Karpas-422 (cell line): ENCODE data around the gene EDDM13. TPM values are rescaled to one million over a fixed set of nuclear protein-coding genes. Genes with fewer than 3 reads are reported as not detected.
"Not testable (repeated sequence)": the region's sequence is repeated elsewhere in the genome, so short reads cannot be mapped to it uniquely, and the experiment has no call there.

Source experiments
- DNase-seq: peaks from one replicate; pipeline ENCODE4 v3.0.0-alpha.2; 2015
- H2AFZ ChIP-seq: fragments of 200-600 bp; sonication (generic); 2 replicates; pipeline ENCODE4 v1.6.1; 2014; ENCODE audit warnings: antibody characterized with exemption, low read length, mixed read lengths
- H3K27ac ChIP-seq: fragments of 200-600 bp; sonication (generic); 2 replicates; pipeline ENCODE4 v1.5.1; 2014; ENCODE audit warnings: mild to moderate bottlenecking, low read length, moderate library complexity
- H3K27me3 ChIP-seq: fragments of 200-600 bp; sonication (generic); 2 replicates; pipeline ENCODE4 v1.6.1; 2014; ENCODE audit warnings: low read length, mixed read lengths
- H3K36me3 ChIP-seq: fragments of 200-600 bp; sonication (generic); 2 replicates; pipeline ENCODE4 v1.6.1; 2014; ENCODE audit warnings: low read length, mixed read lengths; ENCODE audit not compliant: insufficient read depth
- H3K4me1 ChIP-seq: fragments of 200-600 bp; sonication (generic); 2 replicates; pipeline ENCODE4 v1.6.1; 2014; ENCODE audit warnings: mild to moderate bottlenecking, low read length, mixed read lengths
- H3K4me2 ChIP-seq: fragments of 200-600 bp; sonication (generic); 2 replicates; pipeline ENCODE4 v1.6.1; 2014; ENCODE audit warnings: low read length, low read depth, mild to moderate bottlenecking; ENCODE audit not compliant: poor library complexity, severe bottlenecking
- H3K4me3 ChIP-seq: fragments of 200-600 bp; sonication (generic); 2 replicates; pipeline ENCODE4 v1.5.1; 2014; ENCODE audit warnings: mild to moderate bottlenecking, antibody characterized with exemption, low read length, mixed read lengths
- H3K79me2 ChIP-seq: fragments of 200-600 bp; sonication (generic); 2 replicates; pipeline ENCODE4 v1.6.1; 2014; ENCODE audit warnings: mild to moderate bottlenecking, low read length, mixed read lengths
- H3K9ac ChIP-seq: fragments of 200-600 bp; sonication (generic); 2 replicates; pipeline ENCODE4 v1.6.0; 2014; ENCODE audit warnings: low read length
- H3K9me2 ChIP-seq: fragments of 200-600 bp; sonication (generic), shearing (Covaris generic); replicated peaks from 2 replicates; pipeline ENCODE4 v1.6.0; 2014; ENCODE audit warnings: mild to moderate bottlenecking, low read length, moderate library complexity; ENCODE audit not compliant: insufficient read depth
- H3K9me3 ChIP-seq: fragments of 300-700, 200-600 bp; sonication (generic); 2 replicates; pipeline ENCODE4 v1.6.1; 2014; ENCODE audit warnings: low read length, mixed read lengths
- H4K20me1 ChIP-seq: fragments of 200-600 bp; sonication (generic); 2 replicates; pipeline ENCODE4 v1.6.1; 2014; ENCODE audit warnings: mild to moderate bottlenecking, antibody characterized with exemption, low read length, low read depth; ENCODE audit not compliant: insufficient read depth
- total RNA-seq: library from RNA; depleted of rRNA; stranded (reverse); fragments of >200 nt; shearing (Covaris generic); gene quantifications from 2 replicates; pipeline ENCODE4 v1.2.3, GENCODE V29; 2014; ENCODE audit warnings: low replicate concordance

EDDM13 gene
- total RNA-seq, 1 experiment from 2014 or later, result not detected

DNA sequence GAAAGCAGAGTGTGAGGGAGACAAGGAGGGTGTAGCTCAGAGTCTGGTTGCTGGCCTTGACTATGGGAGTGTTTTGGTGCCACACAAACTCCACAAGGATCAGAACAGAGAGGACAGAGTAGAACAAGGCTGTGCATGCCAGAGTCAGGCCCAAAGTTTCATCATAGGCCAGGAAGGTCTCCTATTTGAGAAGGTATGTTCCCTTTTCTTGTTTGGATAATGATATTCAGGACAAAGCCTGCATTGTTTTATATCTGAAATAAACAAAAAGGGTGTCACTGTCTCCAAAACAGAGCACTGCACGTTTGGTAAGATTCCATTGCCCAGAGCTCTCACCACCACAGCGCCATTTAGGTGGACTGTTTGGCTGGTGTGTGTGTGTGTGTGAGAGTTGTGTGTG is 45.2 kb downstream of the EDDM13 start:
- Histone ChIP-seq H3K4me3 (no peak overlapping the region), H2AFZ (no peak overlapping the region), H3K4me1 (peaks cover 41% of the 10 kb centered on the region), H4K20me1 (no peaks in the 10 kb centered on the region), H3K27me3 (no peaks in the 10 kb centered on the region), H3K9ac (no peak overlapping the region), H3K36me3 (no peaks in the 10 kb centered on the region), H3K9me3 (no peaks in the 10 kb centered on the region), H3K9me2 (no peaks in the 10 kb centered on the region), H3K79me2 (peaks cover 11% of the 10 kb centered on the region), H3K27ac (no peak overlapping the region), H3K4me2 (no peak overlapping the region)
- no peak for DNase-seq

DNA sequence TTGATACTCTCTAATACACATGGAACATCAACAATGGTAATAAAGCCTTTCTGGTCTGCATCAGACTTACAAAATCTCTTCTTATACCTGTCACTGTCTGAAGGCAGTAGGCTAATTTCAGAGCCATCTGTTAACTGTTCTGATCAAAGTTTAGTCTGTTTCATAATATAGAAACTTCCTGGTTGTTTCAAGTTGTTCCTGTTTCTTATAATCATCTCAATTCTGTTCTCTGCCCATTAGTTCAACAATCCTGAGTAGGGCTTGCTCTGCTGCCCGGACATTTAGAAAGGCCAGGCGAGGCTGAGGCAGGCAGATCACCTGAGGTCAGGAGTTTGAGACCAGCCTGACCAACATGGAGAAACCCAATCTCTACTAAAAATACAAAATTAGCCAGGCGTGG is 47.4 kb downstream of the EDDM13 start:
- Histone ChIP-seq H3K79me2 (peaks cover 3% of the 10 kb centered on the region; the same call in 1 of the 2 replicates), H3K9ac (no peak overlapping the region), H3K4me2 (no peak overlapping the region), H3K9me3 (no peaks in the 10 kb centered on the region), H3K27ac (no peak overlapping the region), H2AFZ (no peak overlapping the region), H3K9me2 (no peaks in the 10 kb centered on the region), H3K4me1 (peaks cover 28% of the 10 kb centered on the region), H4K20me1 (no peaks in the 10 kb centered on the region), H3K4me3 (no peak overlapping the region), H3K36me3 (no peaks in the 10 kb centered on the region), H3K27me3 (no peaks in the 10 kb centered on the region)
- DNase-seq, result no peak

DNA sequence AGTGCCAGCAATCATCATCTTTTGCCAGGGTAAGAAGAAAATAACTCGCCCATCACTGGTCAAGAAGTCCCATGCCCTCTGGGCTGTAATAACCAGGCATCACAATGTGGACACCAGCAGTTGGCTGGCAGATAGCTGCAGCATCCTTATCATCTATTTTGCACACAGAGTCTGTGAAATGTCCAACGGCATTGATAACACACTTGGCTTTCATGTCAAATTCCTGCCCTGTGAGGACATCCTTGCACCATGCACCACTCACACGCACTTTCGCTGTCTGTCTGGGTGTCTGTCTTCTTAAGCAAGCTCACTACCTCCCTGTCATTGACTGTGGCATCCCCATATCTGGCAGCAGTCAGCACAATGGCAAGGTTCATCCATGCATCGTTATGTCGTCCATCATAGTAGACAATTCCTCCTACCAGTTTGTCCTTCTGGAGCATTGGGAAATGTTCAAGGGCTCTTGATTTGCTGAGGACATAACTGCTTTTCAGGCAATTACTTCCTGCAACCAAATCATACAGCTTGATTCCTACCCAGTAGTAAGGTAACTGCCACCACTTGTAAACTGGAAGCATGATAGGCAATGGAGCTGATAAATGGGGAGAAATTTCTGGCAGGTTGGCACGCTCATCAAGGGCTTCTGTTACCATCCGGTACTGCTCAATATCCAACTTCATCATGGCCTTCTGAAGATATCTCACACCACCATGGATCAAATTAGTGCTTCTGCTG is 48.9 kb downstream of the EDDM13 start:
- H3K79me2 ChIP-seq, result no peaks in the 10 kb centered on the region
- H3K4me3 ChIP-seq, result no peak overlapping the region; the same call in 1 of the 2 replicates
- peak overlapping the region; percentile 53 for H2AFZ ChIP-seq
- no peaks in the 10 kb centered on the region for H3K9me3 ChIP-seq
- peak overlapping the region; percentile 2; the same call in 1 of the 2 replicates for H3K27ac ChIP-seq
- no peaks in the 10 kb centered on the region for H3K36me3 ChIP-seq
- DNase-seq, result no peak
- peak overlapping the region; percentile 23 for H3K4me2 ChIP-seq
- H3K9me2 ChIP-seq, result no peaks in the 10 kb centered on the region
- H3K9ac ChIP-seq, result peak overlapping the region; percentile 10
- no peaks in the 10 kb centered on the region for H3K27me3 ChIP-seq
- H4K20me1 ChIP-seq, result no peaks in the 10 kb centered on the region
- peaks cover 18% of the 10 kb centered on the region for H3K4me1 ChIP-seq

DNA sequence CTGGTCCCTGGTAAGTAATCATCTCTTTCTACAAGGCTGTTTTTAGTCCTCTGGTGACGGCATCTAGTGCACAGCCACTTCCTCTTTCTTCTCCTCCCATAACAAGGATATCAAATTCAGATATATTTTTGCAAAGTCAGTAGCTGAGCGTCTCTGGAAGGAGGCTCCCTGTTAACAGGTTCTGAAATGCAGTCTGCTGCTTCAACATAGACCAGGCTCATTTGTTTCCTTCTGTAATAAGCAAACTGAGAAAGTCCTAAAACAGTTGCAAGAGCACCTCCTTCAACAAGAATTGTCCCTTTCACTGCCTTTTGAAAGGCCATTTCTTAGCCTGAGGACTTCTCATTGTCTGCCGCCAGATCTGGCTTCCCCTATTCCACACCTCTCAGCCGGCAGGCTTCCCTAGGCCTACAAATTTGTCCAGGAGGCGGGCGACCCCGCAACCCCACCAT is 49.5 kb downstream of the EDDM13 start:
- Histone ChIP-seq H3K27ac (peak overlapping the region; percentile 2; the same call in 1 of the 2 replicates), H3K36me3 (no peaks in the 10 kb centered on the region), H3K4me1 (peaks cover 18% of the 10 kb centered on the region), H3K9me3 (no peaks in the 10 kb centered on the region), H4K20me1 (no peaks in the 10 kb centered on the region), H3K79me2 (no peaks in the 10 kb centered on the region), H3K27me3 (no peaks in the 10 kb centered on the region), H2AFZ (peak overlapping the region; percentile 53), H3K9ac (peak overlapping the region; percentile 10), H3K9me2 (no peaks in the 10 kb centered on the region), H3K4me2 (peak overlapping the region; percentile 23), H3K4me3 (no peak overlapping the region; the same call in 1 of the 2 replicates)
- DNase-seq, result peak; percentile 80

DNA sequence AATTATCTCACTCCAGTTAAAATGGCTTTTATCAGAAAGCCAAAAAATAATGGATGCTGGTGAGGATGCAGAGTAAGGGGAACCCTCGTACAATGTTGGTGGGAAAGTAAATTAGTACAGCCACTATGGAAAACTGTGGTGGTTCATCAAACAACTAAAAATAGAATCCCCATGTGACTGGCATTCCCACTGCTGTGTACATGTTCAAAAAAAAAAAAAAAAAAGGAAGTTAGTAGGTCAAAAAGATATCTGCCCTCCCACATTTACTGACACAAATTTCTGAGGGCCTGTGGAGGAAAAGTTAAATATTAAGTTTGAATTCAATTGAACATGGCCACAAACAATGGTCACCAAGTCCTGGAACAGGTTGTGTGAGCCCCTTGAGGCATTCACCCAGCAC is 51.9 kb downstream of the EDDM13 start:
- H3K27ac ChIP-seq, result no peak overlapping the region
- H4K20me1 ChIP-seq, result no peaks in the 10 kb centered on the region
- no peaks in the 10 kb centered on the region for H3K9me3 ChIP-seq
- no peak overlapping the region for H2AFZ ChIP-seq
- no peaks in the 10 kb centered on the region for H3K27me3 ChIP-seq
- no peak for DNase-seq
- no peak overlapping the region for H3K4me3 ChIP-seq
- no peaks in the 10 kb centered on the region for H3K36me3 ChIP-seq
- no peaks in the 10 kb centered on the region for H3K79me2 ChIP-seq
- no peak overlapping the region for H3K9ac ChIP-seq
- no peak overlapping the region for H3K4me2 ChIP-seq
- no peaks in the 10 kb centered on the region for H3K9me2 ChIP-seq
- peaks cover 18% of the 10 kb centered on the region for H3K4me1 ChIP-seq

DNA sequence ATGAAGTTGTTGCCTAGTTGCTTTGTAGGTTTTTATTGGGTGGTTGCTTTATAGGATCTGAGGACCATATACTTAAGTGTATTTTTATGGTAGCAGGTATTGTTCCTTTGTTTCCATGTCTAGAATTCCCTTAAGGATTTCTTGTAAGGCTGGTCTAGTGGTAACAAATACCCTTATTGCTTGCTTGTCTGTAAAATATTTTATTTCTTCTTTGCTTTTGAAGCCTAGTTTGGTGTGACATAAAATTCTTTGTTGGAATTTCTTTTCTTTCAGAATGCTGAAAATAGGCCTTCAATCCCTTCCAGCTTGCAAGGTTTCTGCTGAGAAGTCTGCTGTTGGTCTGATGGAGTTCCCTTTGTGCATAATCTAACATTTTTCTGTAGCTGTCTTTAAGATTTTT is 60.1 kb downstream of the EDDM13 start:
- Histone ChIP-seq H3K4me1 (no peaks in the 10 kb centered on the region), H2AFZ (no peak overlapping the region), H3K27me3 (no peaks in the 10 kb centered on the region), H3K9ac (no peak overlapping the region), H3K79me2 (no peaks in the 10 kb centered on the region), H3K36me3 (no peaks in the 10 kb centered on the region), H3K4me2 (no peak overlapping the region), H3K27ac (no peak overlapping the region), H3K4me3 (no peak overlapping the region), H4K20me1 (no peaks in the 10 kb centered on the region), H3K9me3 (no peaks in the 10 kb centered on the region), H3K9me2 (no peaks in the 10 kb centered on the region)
- DNase-seq, result no peak

DNA sequence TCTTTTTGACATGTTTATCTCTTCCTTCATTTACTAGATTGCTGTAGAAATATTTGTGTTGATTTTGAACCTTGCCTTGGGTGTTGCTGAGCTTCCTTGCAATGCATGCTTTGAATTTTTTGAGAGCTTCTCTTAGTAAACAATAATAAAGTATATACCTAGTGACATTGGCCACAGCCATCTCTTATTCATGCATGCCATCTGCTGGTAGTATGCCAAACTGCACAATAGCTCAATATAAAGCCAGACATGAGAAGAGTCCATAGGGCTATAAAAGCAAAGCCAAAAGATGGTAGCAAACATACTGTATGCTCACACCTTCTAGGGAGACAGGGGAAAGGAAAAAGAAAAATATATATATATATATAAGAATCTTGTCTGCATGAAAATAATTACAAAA is 61.0 kb downstream of the EDDM13 start:
- Histone ChIP-seq H3K27me3 (no peaks in the 10 kb centered on the region), H3K4me2 (no peak overlapping the region), H3K9me3 (no peaks in the 10 kb centered on the region), H3K4me3 (no peak overlapping the region), H3K4me1 (peaks cover 4% of the 10 kb centered on the region; the same call in 1 of the 2 replicates), H3K9ac (no peak overlapping the region), H4K20me1 (no peaks in the 10 kb centered on the region), H3K9me2 (no peaks in the 10 kb centered on the region), H3K36me3 (no peaks in the 10 kb centered on the region), H2AFZ (no peak overlapping the region), H3K79me2 (no peaks in the 10 kb centered on the region), H3K27ac (no peak overlapping the region)
- DNase-seq, result peak; percentile 88

DNA sequence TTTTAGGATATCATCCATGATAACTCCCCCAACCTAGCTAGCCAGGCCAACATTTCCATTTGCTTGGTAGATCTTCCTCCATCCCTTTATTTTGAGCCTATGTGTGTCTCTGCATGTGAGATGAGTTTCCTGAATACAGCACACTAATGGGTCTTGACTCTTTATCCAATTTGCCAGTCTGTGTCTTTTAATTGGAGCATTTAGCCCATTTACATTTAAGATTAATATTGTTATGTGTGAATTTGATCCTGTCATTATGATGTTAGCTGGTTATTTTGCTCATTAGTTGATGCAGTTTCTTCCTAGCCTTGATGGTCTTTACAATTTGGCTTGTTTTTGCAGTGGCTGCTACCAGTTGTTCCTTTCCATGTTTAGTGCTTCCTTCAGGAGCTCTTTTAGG is 62.8 kb downstream of the EDDM13 start:
- not testable (repeated sequence) for H3K27ac ChIP-seq, H3K9me3 ChIP-seq, H3K4me3 ChIP-seq, H3K9ac ChIP-seq, H3K36me3 ChIP-seq, DNase-seq, H3K4me2 ChIP-seq, H3K9me2 ChIP-seq, H3K79me2 ChIP-seq, H2AFZ ChIP-seq, H4K20me1 ChIP-seq, H3K27me3 ChIP-seq
- peaks cover 15% of the 10 kb centered on the region for H3K4me1 ChIP-seq
